GM21737 (cell line): ENCODE measurements around the gene MC4R.

Experiments
- ATAC-seq: cut with Tn5 transposase; IDR thresholded peaks from one replicate; pipeline ENCODE4 v1.9.1; 2021; ENCODE audit warnings: mild to moderate bottlenecking, moderate library complexity; ENCODE audit not compliant: unreplicated experiment

MC4R gene

GRCh38 chr18:60329131-60329530 lies 43.4 kb downstream of the MC4R start:
- ATAC-seq = no peak

- no peak for ATAC-seq
These were observed 44.7 kb downstream of the MC4R start for GRCh38 chr18:60327880-60328279.

- no peak for ATAC-seq
These were observed 50.0 kb downstream of the MC4R start for GRCh38 chr18:60322591-60322990.
